ENCODE results near the gene C3orf49.

C3orf49 gene

GRCh38 chr3:63819151-63819398 lies at the start of gene C3orf49:
Gene C3orf49, plus strand, starts transcription at chr3:63819299. Its CDS starts 173 bp downstream, at chr3:63819472.
- DNase-seq (ENCODE audit: low read depth, low spot score), result no peak

- DNase-seq (ENCODE audit: low read depth, low spot score), result no peak
Measured at GRCh38 chr3:63774781-63775180, 44.3 kb upstream of the C3orf49 start.

- DNase-seq (ENCODE audit: low read depth, low spot score), result no peak
Measured at GRCh38 chr3:63779227-63779626, 39.9 kb upstream of the C3orf49 start.

- no peak for DNase-seq (ENCODE audit: low read depth, low spot score)
Measured at GRCh38 chr3:63791974-63792373, 27.1 kb upstream of the C3orf49 start.

GRCh38 chr3:63795438-63795837 lies 23.7 kb upstream of the C3orf49 start:
- DNase-seq (ENCODE audit: low read depth, low spot score), result no peak

GRCh38 chr3:63798544-63798943 lies 20.6 kb upstream of the C3orf49 start:
- DNase-seq (ENCODE audit: low read depth, low spot score), result no peak

GRCh38 chr3:63798949-63799348 lies 20.1 kb upstream of the C3orf49 start:
- no peak for DNase-seq (ENCODE audit: low read depth, low spot score)

- no peak for DNase-seq (ENCODE audit: low read depth, low spot score)
Measured at GRCh38 chr3:63800097-63800496, 19.0 kb upstream of the C3orf49 start.

GRCh38 chr3:63803911-63804310 lies 15.2 kb upstream of the C3orf49 start:
- no peak for DNase-seq (ENCODE audit: low read depth, low spot score)

GRCh38 chr3:63807961-63808565 lies 11.0 kb upstream of the C3orf49 start:
- no peak for DNase-seq (ENCODE audit: low read depth, low spot score)

- DNase-seq (ENCODE audit: low read depth, low spot score), result no peak
Measured at GRCh38 chr3:63808633-63809032, 10.5 kb upstream of the C3orf49 start.

- no peak for DNase-seq (ENCODE audit: low read depth, low spot score)
Measured at GRCh38 chr3:63809607-63810006, 9.5 kb upstream of the C3orf49 start.

- no peak for DNase-seq (ENCODE audit: low read depth, low spot score)
Measured at GRCh38 chr3:63814237-63814636, 4.9 kb upstream of the C3orf49 start.

GRCh38 chr3:63817225-63817624 lies 1.9 kb upstream of the C3orf49 start:
- no peak for DNase-seq (ENCODE audit: low read depth, low spot score)

GRCh38 chr3:63818282-63819150 lies 583 bp upstream of the C3orf49 start:
- no peak for DNase-seq (ENCODE audit: low read depth, low spot score)

GRCh38 chr3:63824309-63824708 lies 5.2 kb downstream of the C3orf49 start:
- no peak for DNase-seq (ENCODE audit: low read depth, low spot score)

- DNase-seq (ENCODE audit: low read depth, low spot score), result no peak
Measured at GRCh38 chr3:63830526-63830925, 11.4 kb downstream of the C3orf49 start.

GRCh38 chr3:63832395-63832794 lies 13.3 kb downstream of the C3orf49 start:
- DNase-seq (ENCODE audit: low read depth, low spot score), result no peak

GRCh38 chr3:63841704-63842103 lies 22.6 kb downstream of the C3orf49 start:
- no peak for DNase-seq (ENCODE audit: low read depth, low spot score)

GRCh38 chr3:63842127-63842526 lies 23.0 kb downstream of the C3orf49 start:
- no peak for DNase-seq (ENCODE audit: low read depth, low spot score)

GRCh38 chr3:63845215-63845614 lies 26.1 kb downstream of the C3orf49 start:
- DNase-seq (ENCODE audit: low read depth, low spot score), result no peak

GRCh38 chr3:63847718-63848450 lies 28.8 kb downstream of the C3orf49 start:
- DNase-seq (ENCODE audit: low read depth, low spot score), result no peak

GRCh38 chr3:63849175-63849574 lies 30.1 kb downstream of the C3orf49 start:
- DNase-seq (ENCODE audit: low read depth, low spot score), result no peak
